ENCODE measurements around the gene JUND. TPM values are rescaled to one million over a fixed set of nuclear protein-coding genes. Genes with fewer than 3 reads are reported as not detected.

Gene JUND
- total and polyA plus RNA-seq, 8 donors = 43.1 to 232 (median 122) TPM

DNA sequence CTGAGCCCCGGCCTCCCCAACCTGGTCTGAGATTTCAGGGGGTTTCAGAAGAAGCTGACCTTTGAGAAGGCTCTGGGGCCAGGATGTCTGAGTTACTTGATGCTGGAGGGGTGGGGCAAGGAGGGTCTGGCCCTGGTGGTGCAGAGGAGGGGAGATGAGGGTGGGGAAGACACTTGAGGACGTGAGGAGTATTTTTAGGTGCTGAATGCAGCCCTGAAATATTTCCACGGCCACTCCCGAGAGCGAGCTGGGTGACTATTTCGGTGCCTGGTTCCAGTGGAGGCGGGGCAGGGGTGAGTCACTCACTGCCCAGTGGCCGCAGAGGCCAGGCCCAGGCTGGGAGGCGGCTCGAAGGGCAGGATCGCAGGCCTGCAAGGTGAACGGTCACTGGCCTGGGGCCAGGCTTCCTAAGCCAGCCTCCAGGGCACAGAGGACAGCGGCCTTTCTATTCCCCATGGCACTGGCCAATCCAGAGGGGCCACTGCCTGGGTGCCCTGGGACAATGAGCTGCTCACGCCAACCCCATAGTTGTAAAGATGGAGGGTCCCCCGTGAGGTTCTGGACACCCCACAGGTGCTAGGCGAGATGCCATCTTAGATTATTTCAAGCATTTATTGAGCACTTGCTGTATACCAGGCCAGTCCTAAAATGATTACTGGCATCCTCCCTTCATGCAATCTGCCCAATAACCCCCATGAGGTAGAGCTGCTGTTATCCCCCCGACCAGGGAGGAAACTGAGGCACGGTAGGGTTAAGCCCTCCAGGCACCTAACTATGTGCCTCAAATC lies 19.7 kb upstream of the JUND start:
- TF ChIP-seq, protein P1, sequence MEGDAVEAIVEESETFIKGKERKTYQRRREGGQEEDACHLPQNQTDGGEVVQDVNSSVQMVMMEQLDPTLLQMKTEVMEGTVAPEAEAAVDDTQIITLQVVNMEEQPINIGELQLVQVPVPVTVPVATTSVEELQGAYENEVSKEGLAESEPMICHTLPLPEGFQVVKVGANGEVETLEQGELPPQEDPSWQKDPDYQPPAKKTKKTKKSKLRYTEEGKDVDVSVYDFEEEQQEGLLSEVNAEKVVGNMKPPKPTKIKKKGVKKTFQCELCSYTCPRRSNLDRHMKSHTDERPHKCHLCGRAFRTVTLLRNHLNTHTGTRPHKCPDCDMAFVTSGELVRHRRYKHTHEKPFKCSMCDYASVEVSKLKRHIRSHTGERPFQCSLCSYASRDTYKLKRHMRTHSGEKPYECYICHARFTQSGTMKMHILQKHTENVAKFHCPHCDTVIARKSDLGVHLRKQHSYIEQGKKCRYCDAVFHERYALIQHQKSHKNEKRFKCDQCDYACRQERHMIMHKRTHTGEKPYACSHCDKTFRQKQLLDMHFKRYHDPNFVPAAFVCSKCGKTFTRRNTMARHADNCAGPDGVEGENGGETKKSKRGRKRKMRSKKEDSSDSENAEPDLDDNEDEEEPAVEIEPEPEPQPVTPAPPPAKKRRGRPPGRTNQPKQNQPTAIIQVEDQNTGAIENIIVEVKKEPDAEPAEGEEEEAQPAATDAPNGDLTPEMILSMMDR (IDR thresholded peaks at IDR 0.05) = no peak
- peak in 2 of 4 donors; percentile 80 to 92 for DNase-seq
- Histone ChIP-seq H3K4me1 (peaks cover 11 to 56% of the 10 kb centered on the region in 2 donors), H3K36me3 (no peaks in the 10 kb centered on the region), H3K4me3 (no peak overlapping the region), H3K27ac (peak overlapping the region; percentile 26 to 72), H3K9me3 (no peaks in the 10 kb centered on the region), H3K27me3 (no peaks in the 10 kb centered on the region)
- ATAC-seq = peak; percentile 74
- intact Hi-C loops (cut with DNase I) = no loop called here

DNA sequence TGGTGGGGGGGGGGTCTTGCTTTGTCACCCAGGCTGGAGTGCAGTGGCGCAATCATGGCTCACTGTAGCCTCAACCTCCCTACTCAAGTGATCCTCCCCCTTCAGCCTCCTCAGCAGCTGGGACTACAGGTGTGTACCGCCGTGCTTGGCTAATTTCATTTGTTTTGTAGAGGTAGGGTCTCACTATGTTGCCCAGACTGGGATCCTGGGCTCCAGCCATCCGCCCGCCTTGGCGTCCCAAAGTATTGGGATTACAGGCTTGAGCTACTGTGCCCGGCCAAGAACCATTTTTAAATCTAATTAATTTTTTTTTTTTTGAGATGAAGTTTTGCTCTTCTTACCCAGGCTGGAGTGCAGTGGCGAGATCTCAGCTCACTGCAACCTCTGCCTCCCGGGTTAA lies 18.2 kb upstream of the JUND start:
- ATAC-seq = no peak
- Histone ChIP-seq H3K4me3 (no peak overlapping the region), H3K4me1 (peaks cover 3 to 42% of the 10 kb centered on the region in 2 donors), H3K36me3 (no peaks in the 10 kb centered on the region), H3K27ac (no peak overlapping the region), H3K9me3 (no peaks in the 10 kb centered on the region), H3K27me3 (no peaks in the 10 kb centered on the region)
- DNase-seq = no peak
- TF ChIP-seq, protein P1 (IDR thresholded peaks at IDR 0.05) = no peak
- intact Hi-C loops (cut with DNase I) = no loop called here

DNA sequence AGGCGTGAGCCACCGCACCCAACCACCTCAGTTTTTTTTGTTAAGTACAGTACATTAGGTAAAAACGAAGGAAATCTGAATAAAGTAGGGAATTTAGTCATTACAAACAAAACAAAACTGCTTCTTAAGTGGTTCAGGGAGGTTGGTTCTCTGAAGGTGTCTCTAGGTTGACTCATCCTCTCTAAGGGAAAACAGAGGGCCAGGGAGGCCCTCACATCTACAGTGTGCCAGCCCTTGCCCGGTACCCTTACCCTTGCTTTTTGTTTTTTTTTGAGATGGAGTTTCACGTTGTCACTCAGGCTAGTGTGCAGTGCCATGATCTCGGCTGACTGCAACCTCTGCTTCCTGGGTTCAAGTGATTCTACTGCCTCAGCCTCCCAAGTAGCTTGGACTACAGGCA lies 17.2 kb upstream of the JUND start:
- TF ChIP-seq, protein P1 (IDR thresholded peaks at IDR 0.05) = no peak
- Histone ChIP-seq H3K27me3 (no peaks in the 10 kb centered on the region), H3K36me3 (no peaks in the 10 kb centered on the region), H3K4me3 (no peak overlapping the region), H3K9me3 (no peaks in the 10 kb centered on the region), H3K27ac (no peak overlapping the region), H3K4me1 (peaks cover 0 to 33% of the 10 kb centered on the region in 2 donors)
- intact Hi-C loops (cut with DNase I) = no loop called here
- ATAC-seq (no peak), DNase-seq (no peak)

DNA sequence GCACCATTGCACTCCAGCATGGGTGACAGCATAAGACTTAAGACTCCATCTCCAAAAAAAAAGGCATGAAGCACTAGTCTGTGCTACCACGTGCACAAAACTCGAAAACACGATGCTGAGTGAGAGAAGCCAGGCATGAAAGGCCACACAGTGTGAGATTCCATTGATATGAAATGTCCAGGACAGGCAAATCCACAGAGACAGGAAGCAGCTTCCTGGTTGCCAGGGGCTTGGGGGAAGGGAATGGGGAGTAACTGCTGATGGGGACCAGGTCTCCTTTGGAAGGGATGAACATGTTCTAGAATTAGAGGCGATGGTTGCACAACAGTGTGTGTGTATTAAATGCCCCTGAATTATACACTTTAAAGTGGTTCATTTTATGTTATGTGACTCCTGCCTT lies 15.9 kb upstream of the JUND start:
- Histone ChIP-seq H3K4me1 (peaks cover 6 to 29% of the 10 kb centered on the region in 2 donors), H3K9me3 (no peaks in the 10 kb centered on the region), H3K27me3 (no peaks in the 10 kb centered on the region), H3K27ac (no peak overlapping the region), H3K36me3 (no peaks in the 10 kb centered on the region), H3K4me3 (no peak overlapping the region)
- TF ChIP-seq, protein P1 (IDR thresholded peaks at IDR 0.05) = no peak
- DNase-seq (no peak), ATAC-seq (no peak)
- intact Hi-C loops (cut with DNase I) = no loop called here

DNA sequence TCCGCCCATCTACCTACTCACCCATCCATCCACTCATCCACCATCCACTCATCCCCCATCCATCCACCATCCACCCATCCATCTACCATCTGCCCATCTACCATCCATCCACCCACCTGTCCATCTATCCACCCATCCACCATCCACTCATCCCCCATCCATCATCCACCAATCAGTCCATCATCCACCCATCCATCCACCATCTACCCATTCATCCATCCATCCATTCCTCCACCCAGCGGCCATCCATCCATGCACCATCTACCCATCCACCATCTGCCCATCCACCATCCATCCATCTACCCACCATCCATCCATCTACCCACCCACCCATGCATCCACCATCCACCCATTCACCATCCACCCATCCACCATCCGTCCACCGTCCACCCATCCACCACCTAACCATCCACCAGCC lies 13.6 kb upstream of the JUND start:
- Histone ChIP-seq H3K9me3 (no peaks in the 10 kb centered on the region), H3K4me3 (no peak overlapping the region), H3K4me1 (peaks cover 10 to 27% of the 10 kb centered on the region in 2 donors), H3K36me3 (no peaks in the 10 kb centered on the region), H3K27me3 (no peaks in the 10 kb centered on the region), H3K27ac (no peak overlapping the region)
- intact Hi-C loops (cut with DNase I) = no loop called here
- TF ChIP-seq, protein P1 (IDR thresholded peaks at IDR 0.05) = no peak
- ATAC-seq (no peak), DNase-seq (no peak)
